K562 (cell line): ENCODE results near the gene CNPPD1.

Experiments
- CBFA2T3 ChIP-seq: fragments of 450-650 bp; IDR thresholded peaks from 2 replicates; pipeline ENCODE4 v1.6.1; 2017
- CREB3 ChIP-seq: fragments of 450-650 bp; conservative IDR thresholded peaks from 2 replicates; pipeline ENCODE4 v1.6.1; 2016; ENCODE audit warnings: missing genetic modification characterization, low read depth, mild to moderate bottlenecking, missing compliant biosample characterization, moderate library complexity
- CTCF ChIP-seq, 3 experiments: IDR thresholded peaks in 2 of 3; conservative IDR thresholded peaks in 1 of 3; 2 replicates each; pipeline ENCODE4 v1.5.1; 2011 to 2012; ENCODE audit warnings: low read length in 3 of 3, mild to moderate bottlenecking in 3 of 3, control low read depth in 2 of 3, improper control_type of control experiment in 1 of 3, inconsistent platforms in 1 of 3, low read depth in 1 of 3, mixed read lengths in 1 of 3, moderate library complexity in 1 of 3; ENCODE audit not compliant: insufficient read depth in 2 of 3
- FOXK1 ChIP-seq: sonication (generic); formaldehyde crosslinking; IDR thresholded peaks from 2 replicates; pipeline ENCODE4 v1.8.0; 2022; ENCODE audit warnings: missing genetic modification reagents, mild to moderate bottlenecking, borderline replicate concordance
- NFIX ChIP-seq: fragments of 250-450 bp; sonication (Bioruptor Pico); IDR thresholded peaks from 2 replicates; pipeline ENCODE4 v1.4.0; 2020; ENCODE audit warnings: low read depth, mild to moderate bottlenecking, moderate library complexity
- ZNF133 ChIP-seq: fragments of 250-450 bp; sonication (Bioruptor Pico); IDR thresholded peaks from 2 replicates; pipeline ENCODE4 v1.4.0; 2020; ENCODE audit warnings: mild to moderate bottlenecking
- ZNF184 ChIP-seq: sonication (generic); formaldehyde crosslinking; IDR thresholded peaks from 2 replicates; pipeline ENCODE4 v1.5.0; 2020; ENCODE audit warnings: missing genetic modification reagents

- TF ChIP-seq ZNF184 (CRISPR knock-in tag): no peak
- no peak for TF ChIP-seq FOXK1 (CRISPR knock-in tag)
- TF ChIP-seq CTCF (IDR thresholded peaks at IDR 0.05 in 2 of 3, conservative IDR thresholded peaks at IDR 0.05 in 1 of 3; ENCODE audit: insufficient read depth in 2 of 3, low read depth in 1 of 3, low read length in 3 of 3): no peak
- TF ChIP-seq CREB3 (tag): no peak
- TF ChIP-seq CBFA2T3: no peak
- TF ChIP-seq ZNF133: no peak
- no peak for TF ChIP-seq NFIX
These were observed 34.4 kb downstream of the CNPPD1 start for GRCh38 chr2:219142329-219142728.
